Fibroblast of skin of scalp (primary cell): ENCODE data around the gene ENOSF1.

Experiments used
- DNase-seq: peaks from one replicate; pipeline ENCODE4 v3.0.0-alpha.2; 2013

The ENOSF1 gene

DNA sequence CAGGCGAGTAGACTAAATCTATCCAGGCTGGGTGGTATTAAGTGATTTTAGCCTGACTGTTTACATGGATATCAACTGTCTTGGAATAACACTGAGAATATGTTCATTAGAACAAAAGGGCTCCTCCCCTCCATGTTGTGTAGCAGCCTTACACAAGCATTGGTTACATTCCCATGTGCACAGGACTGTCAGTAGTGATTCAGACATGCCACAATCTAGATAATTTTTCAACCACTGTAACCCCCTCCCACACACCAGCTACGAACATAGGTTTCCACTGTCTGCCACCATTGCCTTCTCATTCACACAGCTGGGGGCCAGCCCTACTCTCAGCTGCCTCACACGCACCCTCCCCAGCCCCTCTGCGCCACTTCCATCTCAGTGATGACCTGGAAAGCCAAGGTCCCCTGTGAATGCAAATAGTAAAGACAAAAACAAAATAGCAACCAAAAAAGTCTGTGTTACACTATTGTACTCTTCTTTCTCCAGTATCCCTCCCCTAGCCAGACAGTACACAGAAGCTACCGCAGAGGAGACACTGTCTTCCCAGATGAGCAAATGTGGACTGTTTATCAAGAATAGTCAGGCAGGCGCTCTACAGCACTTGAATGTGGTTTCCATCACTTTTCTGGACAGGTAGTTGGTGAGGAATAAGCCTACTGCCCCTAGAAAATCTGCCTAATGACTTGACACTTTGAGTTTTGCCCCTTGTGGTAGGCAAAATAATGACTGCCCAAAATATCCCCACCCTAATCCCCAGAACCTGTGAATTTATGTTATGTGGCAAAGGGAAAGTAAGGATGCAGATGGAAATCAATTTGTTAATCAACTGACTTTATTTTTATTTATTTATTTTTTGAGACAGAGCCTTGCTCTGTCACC lies 82.9 kb downstream of the ENOSF1 start:
- no peak for DNase-seq

DNA sequence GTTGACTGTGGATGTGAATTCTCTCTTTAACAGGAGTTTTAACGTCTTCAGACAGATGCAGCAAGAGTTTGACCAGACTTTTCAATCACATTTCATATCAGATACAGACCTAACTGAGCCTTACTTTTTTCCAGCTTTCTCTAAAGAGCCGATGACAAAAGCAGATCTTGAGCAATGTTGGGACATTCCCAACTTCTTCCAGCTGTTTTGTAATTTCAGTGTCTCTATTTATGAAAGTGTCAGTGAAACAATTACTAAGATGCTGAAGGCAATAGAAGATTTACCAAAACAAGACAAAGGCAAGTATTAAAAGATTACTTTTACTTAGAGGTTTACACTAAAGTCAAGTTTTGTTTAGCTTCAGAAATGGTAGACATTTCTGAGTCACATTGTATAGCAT lies 85.2 kb downstream of the ENOSF1 start:
- no peak for DNase-seq

DNA sequence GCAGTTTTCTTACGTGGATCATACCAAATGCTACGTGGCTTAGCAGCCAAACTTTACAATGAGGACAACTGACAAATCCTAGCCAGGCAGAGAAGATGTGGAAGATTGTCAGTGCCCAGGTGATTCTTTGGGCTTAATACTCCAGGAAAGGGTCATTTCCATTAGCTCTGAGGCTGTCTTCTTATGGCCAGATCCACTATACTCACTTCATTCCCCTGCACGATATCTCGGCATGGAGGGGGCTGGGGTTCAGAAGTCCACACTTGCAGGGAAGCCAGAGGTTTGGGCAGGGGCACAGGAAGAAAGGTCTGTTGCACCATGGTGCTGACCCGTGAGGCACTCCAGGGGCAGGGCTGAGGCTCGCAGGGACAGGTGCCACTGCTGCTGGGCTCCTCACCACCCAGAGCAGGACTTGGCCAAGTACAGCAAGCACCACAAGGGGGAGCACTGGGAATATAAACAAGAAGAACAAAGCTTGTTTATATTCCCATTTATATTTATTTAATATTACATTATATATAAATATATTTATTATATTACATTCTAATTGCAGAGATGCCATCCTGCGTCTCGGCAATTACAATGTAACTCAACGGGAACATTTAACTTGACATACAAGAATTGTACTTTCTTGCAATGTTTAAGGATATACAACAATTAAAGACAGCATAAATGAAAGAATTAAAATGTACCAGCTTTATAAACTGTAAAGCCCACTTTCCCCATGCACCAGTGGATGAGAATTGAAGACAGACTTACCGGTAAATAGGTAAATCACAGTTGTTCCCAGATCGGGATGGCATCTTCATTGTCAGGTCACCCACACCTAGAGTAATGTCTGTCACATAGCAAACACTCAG lies 88.4 kb downstream of the ENOSF1 start:
- DNase-seq: peak; percentile 66

DNA sequence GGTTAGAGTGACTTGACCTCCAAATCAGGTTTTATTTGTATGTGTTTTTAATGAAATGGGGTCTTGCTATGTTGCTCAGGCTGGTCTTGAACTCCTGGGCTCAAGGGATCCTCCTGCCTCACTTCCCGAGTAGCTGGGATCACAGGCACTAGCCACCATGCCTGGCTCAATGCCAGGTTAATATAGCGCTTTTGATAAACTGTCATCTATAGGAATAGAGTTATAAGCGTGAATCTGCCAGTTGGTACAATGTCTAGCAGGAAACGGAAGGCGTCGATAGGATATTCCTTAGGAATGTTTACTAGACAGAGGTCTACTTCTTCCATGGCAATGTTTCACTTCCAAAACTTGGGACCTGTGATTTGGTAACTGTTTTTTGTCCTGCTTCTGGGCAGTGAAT lies 90.1 kb downstream of the ENOSF1 start:
- no peak for DNase-seq

DNA sequence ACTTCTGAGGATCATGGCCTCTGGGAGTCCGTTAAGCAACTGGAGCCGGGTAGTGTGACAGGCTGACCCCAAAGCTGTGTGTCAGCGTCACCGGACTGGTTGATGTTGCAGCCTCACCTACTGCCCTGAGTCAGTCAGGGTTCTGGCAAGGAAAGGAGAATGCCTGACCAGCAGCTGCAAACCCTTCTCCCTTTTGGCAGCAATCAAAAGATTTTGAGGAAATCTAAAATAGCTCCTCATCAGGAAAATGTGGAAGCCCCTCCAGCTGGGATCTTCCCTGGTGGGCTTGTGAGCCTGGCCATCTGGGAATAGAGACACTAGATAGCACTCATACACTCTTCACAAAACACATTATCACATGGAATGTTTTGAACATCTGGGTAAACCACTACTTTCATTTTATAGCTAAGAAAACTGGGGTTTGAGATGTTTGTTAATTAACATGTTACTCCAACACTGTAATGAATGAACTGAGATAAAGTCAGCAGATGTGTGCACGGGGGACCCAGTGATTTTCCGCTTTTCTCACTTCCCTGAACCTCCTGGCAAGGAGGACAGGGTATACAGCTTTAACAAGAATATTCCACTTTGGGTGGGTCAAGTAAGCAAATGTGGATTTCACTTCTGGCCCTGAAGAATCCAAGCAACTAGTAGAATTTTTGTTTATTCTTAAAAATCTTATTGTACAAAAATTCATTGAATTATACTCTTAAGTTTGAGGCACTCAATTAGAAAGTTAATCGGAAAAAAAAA lies 91.0 kb downstream of the ENOSF1 start:
- no peak for DNase-seq
